HG03066 (cell line): ENCODE data around the gene EIF2S2.
A peak's percentile ranks its signal among the peaks of the same experiment; 100 is the strongest.
"Not testable (repeated sequence)": the region's sequence is repeated elsewhere in the genome, so short reads cannot be mapped to it uniquely, and the experiment has no call there.

Experiments used
- ATAC-seq: cut with Tn5 transposase; IDR thresholded peaks from one replicate; pipeline ENCODE4 v1.9.1; 2021; ENCODE audit warnings: low read depth; ENCODE audit not compliant: unreplicated experiment

Gene EIF2S2, protein sequence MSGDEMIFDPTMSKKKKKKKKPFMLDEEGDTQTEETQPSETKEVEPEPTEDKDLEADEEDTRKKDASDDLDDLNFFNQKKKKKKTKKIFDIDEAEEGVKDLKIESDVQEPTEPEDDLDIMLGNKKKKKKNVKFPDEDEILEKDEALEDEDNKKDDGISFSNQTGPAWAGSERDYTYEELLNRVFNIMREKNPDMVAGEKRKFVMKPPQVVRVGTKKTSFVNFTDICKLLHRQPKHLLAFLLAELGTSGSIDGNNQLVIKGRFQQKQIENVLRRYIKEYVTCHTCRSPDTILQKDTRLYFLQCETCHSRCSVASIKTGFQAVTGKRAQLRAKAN

DNA sequence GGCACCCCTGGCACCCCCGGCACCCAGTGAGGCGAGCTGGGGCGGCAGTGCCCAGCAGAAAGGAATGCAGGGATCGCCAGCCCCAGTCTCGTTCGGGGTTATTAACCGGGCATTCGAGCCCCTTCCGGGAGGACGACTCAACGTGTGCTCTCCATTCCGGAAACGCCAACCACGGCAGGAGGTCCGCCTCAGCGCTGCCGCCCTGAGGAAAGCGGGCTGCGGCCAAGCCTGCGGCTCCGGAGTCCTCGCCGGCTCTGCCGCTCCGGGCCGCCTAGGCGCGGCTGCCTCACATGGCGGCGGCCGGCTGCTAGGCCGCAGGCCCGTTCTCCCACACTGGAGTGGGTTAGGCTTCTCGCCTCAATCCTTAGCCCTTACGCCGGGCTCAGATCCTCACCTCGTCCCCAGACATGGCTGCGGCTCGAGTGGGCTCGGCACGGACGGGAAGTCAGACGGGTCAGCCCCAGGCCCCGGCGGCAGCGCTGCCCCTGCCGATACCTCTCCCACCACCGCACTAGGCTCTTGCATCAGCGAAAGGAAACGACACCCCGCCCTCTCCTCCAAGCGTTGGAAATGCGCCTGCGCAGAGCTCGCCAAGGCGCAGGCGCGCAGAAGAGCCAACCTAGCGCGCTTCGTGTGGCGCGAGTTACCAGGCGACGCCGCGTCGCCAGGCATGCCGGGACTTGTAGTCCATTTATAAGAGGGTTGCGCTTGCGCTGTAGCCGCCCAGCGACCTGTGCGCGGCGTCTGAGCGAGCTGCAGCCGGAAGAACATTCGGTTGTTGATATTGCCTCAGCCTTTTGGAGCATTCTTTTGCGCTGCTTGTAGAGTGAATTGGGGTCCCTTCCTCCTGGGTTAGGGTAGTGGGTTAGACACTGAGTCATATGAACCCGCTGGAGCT lies at the start of gene EIF2S2:
TSS of gene EIF2S2 (minus strand) at position 542 of the 898 bp plus-strand sequence. CDS start at position 409, 133 bp downstream.
- peak; percentile 78 for ATAC-seq

DNA sequence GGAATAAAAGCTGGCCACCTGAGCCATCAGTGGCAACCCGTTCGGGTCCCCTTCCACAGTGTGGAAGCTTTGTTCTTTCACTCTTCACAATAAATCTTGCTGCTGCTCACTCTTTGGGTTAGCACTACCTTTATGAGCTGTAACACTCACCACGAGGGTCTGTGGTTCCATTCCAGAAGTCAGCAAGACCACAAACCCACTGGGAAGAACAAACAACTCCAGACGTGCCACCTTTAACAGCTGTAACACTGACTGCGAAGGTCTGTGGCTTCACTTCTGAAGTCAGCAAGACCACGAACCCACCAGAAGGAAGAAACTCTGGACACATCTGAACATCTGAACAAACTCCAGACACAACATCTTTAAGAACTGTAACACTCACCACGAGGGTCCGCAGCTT lies 45.7 kb upstream of the EIF2S2 start:
- ATAC-seq: not testable (repeated sequence)

DNA sequence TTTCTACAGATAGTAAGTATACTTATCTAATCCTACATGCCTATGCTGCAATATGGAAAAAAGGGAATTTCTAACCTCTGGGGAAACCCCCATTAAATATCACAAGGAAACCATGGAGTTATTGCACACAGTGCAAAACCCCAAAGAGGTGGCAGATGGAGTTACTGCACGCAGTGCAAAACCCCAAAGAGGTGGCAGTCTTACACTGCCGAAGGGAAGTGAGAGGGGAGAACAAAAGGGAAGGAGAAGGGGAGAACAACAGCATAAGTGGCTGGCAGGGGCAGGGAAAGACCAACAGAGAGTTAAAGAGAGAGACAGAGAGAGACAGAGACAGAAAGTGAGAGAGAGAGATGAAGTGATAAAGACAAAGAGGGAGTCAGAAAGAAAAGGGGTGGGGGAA lies 43.8 kb upstream of the EIF2S2 start:
- no peak for ATAC-seq

DNA sequence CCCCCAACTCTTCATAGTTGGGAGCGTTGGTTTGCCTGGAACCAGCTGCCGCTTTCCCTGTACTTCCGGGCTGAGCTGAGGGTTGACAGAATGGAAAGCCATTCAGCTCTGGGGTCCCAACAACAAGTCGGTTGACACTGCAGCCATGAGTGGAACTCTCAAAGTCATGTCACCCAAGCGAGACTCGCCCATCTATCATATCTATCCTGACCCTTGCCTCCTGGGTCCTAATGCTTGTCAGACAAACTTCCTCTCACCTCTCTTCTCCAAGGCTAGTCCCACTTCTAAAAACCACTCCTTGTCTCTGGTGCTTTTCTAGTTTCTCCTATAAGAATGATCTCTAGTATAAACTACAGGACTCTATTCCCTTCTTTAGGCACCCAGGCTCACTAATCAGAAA lies 41.1 kb upstream of the EIF2S2 start:
- ATAC-seq: not testable (repeated sequence)

DNA sequence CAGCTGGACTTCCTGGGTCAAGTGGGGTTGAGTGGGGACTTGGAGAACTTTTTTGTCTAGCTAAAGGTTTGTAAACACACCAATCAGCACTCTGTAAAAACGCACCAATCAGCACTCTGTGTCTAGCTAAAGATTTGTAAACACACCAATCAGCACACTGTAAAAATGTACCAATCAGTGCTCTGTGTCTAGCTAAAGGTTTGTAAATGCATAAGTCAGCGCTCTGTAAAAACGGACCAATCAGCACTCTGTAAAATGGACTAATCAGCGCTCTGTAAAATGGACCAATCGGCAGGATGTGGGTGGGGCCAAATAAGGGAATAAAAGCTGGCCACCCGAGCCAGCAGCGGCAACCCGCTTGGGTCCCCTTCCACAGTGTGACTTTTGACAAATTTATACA lies 40.0 kb upstream of the EIF2S2 start:
- not testable (repeated sequence) for ATAC-seq

DNA sequence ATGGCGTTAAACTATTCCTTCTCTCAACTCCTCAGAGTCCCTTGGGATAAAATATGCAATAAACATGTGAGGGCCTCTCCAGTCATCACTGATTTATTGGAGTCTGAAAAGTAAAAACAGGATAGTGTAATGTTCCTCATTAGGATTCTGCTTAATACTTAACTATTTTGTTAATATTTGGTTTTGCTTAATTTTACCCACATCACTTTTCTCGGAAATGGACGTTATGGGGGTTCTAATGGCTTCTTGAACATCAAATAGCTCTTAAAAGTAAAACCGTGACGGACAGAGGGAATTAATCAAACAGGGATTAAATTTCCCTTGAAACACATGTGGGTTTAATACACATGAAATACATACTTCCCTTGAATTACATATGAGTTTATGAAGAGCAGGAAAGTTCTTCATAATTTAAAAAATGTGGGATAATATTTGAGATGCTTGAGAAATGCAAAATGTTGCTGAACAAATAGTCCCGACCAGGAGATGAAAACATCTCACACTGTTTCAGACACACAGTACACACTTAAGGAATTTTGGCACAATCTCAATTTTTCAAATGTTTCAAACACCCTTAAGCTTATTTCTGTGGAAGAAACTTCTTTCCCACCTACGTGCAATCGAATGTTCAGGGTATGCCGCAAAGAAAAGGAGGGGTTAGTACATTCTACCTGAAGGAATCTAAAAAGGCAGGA lies 38.4 kb upstream of the EIF2S2 start:
- ATAC-seq: no peak

DNA sequence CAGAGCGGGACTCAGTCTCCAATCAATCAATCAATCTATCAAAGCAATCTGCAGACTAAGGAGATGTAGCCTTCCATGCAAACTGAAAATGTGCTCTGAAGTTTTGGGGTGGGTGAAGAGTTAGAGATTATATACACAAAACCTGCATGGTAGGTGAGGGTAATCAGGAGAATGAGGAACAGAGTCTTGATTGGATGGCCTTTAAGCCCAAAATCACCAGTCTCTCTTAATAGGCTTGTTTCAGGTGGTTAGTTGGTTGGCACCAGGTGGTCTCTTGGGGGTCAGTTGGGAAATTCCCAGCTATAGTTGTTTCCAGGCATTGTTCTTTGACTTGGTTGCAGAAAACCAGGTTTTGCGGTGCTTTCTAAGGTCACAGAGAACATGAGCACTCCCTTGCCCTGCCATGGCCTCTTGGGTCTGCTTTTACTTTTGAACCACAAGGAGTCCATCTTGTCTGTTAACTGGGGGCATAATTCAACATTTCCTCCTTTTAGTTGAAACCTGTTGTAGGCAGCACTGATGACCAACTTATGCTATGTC lies 33.3 kb upstream of the EIF2S2 start:
- no peak for ATAC-seq

DNA sequence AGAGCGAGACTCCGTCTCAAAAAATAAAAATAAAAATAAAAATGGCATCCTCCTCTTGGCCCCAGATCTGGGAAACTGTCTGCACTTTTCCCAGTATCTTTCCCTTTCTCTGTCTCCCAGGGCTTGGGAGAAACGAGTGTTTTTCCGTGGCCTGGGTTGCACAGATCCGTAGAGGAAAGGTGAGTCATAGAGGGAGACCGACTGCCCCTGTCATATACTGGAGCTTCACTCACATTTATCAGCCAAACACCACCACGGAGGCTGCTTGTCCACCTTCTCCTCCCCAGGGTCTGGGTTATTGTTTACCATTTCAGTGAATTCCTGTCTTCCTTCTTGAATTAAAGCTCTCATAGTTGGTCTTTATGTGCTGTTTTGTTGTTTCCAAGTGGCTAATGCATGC lies 31.9 kb upstream of the EIF2S2 start:
- ATAC-seq: no peak

DNA sequence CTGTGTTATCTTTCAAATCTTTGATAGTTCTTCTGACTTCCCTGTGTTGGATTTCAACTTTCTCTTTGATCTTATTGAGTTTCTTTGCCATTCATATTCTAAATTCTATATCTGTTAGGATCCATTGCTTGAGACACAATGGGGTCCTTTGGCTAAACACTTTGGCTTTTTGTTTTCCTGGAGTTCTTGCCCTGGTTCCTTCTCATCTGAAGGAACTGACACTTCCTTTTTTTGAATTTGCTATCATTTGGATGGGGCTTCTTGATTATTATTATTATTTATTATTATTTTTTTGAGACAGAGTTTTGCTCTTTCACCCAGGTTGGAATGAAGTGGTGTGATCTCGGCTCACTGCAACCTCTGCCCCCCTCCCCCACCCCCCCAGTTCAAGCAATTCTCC lies 30.1 kb upstream of the EIF2S2 start:
- no peak for ATAC-seq

DNA sequence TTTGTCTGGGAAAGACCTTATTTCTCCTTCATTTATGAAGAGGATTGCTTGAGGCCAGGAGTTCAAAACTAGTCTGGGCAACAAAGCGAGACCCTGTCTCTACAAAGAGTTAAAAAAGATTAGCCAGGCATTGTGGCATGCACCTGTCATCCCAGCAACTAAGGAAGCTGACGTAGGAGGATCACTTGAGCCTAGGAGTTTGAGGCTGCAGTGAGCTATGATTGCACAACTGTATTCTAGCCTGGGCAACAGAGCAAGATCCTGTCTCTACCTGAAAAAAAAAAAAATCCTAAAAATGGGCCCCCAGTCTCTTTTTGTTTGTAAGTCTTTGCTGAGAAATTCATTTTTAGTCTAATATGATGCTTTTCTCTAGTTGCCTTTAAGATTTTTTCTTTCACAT lies 29.2 kb upstream of the EIF2S2 start:
- ATAC-seq: no peak

DNA sequence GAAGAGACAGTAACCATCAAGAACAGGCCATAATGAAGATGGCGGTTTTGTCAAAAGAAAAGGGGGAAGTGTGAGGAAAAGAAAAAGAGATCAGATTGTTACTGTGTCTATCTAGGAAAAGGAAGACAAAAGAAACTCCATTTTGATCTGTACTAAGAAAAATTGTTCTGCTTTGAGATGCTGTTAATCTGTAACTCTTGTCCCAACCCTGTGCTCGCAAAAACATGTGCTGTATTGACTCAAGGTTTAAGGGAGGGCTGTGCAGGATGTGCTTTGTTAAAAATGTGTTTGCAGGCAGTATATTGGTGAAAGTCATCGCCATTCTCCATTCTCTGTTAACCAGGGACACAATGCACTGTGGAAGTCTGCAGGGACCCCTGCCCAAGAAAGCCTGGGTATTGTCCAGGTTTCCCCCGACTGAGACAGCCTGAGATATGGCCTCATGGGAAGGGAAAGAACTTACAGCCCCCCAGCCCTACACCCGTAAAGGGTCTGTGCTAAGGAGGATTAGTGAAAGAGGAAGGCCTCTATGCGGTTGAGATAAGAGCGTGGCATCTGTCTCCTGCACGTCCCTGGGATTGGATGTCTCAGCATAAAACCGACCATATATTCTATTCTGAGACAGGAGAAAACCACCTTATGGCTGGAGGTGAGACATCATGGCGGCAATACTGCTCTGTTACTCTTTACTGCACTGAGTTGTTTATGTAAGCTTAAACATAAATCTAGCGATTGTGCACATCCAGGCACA lies 23.7 kb upstream of the EIF2S2 start:
- ATAC-seq: not testable (repeated sequence)

DNA sequence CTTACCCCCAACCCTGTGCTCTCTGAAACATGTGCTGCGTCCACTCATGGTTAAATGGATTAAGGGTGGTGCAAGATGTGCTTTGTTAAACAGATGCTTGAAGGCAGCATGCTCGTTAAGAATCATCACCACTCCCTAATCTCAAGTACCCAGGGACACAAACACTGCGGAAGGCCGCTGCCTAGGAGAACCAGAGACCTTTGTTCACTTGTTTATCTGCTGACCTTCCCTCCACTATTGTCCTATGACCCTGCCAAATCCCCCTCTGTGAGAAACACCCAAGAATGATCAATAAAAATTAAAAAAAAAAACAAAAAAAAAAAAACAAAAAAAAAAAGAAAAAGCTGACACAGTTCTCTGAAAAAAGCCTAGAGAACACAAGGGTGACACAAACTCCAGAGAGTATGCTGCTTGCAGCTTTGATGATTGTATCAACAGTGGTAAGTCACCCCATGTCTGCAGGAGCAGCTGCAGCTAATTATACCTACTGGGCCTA lies 21.4 kb upstream of the EIF2S2 start:
- ATAC-seq: not testable (repeated sequence)

DNA sequence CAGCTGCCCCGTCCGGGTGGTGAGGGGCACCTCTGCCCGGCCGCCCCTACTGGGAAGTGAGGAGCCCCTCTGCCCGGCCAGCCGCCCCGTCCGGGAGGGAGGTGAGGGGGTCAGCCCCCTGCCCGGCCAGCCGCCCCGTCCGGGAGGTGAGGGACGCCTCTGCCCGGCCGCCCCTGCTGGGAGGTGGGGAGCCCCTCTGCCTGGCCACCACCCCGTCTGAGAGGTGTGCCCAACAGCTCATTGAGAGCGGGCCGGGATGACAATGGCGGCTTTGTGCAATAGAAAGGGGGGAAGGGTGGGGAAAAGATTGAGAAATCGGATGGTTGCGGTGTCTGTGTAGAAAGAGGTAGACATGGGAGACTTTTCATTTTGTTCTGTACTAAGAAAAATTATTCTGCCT lies 20.9 kb upstream of the EIF2S2 start:
- ATAC-seq: not testable (repeated sequence)

DNA sequence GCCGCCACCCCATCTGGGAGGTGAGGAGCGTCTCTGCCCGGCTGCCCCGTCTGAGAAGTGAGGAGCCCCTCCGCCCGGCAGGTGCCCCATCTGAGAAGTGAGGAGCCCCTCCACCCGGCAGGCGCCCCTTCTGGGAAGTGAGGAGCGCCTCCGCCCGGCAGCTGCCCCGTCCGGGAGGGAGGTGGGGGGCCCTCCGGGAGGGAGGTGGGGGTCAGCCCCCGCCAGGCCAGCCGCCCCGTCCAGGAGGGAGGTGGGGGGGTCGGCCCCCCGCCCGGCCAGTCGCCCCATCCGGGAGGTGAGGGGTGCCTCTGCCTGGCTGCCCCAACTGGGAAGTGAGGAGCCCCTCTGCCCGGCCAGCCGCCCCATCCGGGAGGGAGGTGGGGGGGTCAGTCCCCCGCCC lies 20.4 kb upstream of the EIF2S2 start:
- not testable (repeated sequence) for ATAC-seq

DNA sequence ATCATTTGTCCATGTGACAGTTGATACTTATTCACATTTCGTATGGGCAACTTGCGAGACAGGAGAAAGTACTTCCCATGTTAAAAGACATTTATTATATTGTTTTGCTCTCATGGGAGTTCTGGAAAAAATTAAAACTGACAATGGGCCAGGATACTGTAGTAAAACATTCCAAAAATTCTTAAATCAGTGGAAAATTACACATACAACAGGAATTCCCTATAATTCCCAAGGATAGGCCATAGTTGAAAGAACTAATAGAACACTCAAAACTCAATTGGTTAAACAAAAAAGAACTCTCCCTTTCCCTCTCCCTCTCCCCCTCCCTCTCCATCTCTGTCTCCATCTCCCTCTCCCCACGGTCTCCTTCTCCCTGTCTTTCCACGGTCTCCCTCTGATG lies 19.4 kb upstream of the EIF2S2 start:
- no peak for ATAC-seq

DNA sequence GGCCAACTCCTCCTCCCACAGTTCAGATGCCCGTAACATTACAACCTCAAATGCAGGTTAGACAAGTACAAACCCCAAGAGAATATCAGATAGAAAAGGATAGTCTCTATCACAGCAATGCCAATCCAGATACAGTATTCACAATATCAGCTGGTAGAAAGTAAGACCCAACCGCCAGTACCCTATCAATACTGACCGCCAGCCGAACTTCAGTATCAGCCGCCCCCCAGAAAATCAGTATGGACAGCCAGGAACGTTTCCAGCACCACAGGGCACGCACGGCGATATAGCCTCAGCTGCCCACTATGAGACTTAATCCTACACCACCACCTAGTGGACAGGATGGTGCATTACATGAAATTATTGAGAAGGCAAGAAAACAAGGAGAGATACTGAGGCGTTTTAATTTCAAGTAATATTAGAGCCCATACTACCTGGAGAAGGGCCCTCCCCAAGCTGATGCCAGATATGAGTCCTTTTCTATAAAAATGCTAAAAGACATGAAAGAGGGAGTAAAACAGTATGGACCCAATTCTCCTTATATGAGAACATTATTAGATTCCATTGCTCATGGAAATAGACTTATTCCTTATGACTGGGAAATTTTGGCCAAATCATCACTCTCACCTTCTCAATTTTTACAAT lies 17.6 kb upstream of the EIF2S2 start:
- ATAC-seq: no peak

DNA sequence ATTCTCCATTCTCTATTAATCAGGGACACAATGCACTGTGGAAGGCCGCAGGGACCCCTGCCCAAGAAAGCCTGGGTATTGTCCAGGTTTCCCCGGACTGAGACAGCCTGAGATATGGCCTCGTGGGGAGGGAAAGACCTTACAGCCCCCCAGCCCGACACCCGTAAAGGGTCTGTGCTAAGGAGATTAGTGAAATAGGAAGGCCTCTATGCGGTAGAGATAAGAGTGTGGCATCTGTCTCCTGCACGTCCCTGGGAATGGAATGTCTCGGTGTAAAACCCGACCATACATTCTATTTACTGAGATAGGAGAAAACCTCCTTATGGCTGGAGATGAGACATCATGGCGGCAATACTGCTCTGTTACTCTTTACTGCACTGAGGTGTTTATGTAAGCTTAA lies 15.7 kb upstream of the EIF2S2 start:
- no peak for ATAC-seq

DNA sequence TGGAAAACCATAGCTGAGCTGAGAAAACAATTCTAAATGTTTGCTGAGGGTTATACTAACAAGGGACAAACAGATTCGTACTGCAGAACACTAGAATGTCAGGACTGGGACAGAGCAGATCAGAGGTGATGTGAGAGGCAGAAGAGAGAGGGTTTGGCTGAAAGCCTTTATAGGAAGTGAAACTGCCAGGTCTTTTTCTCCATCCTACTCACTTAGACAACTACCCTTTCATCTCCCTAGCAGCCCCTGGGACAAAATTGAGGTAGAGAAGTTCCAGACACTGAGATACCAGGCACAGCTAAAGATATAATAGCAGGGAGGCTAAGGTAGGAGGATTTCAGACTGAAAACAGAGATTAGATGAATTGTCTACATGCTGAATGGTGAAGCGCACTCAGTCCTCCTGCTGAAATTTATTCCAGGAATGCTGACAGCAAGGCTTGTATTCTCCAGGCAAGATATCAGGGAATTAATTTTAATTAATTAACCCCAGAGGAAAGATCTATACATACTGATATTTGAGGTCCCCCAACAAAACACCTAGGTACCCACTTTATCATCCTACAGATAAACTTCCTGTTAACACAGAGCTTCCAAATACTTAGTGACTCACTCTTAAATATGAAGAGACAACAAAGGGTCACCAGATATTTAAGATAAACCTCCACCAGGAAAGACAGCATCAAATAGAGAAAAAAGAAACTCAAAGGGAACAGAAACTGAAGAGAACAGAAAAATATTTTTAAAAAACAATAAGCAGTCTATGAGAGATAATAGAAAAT lies 12.6 kb upstream of the EIF2S2 start:
- no peak for ATAC-seq

DNA sequence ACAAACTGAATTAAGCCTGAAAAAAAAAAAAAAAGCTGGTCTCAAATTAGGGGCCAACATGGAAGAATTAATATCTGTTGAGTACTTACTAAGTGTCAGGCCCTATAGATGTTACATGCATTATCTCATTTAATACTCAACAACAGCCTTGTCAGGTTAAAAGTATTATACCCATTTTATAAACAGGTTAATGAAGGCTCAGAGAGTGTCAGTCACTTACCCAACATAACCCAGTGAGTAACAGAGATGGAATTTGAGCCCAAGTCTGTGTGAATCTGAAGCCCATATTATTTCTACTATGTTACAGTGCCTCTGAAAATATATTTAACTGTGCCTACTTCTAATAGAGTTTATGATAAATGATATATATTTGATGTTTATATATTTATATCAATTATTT lies 11.3 kb upstream of the EIF2S2 start:
- ATAC-seq: no peak
